Measurements from ENCODE around the gene BLACAT1. TPM values are rescaled to one million over a fixed set of nuclear protein-coding genes. Genes with fewer than 3 reads are reported as not detected.
"Not testable (repeated sequence)": the region's sequence is repeated elsewhere in the genome, so short reads cannot be mapped to it uniquely, and the experiment has no call there.

BLACAT1 gene
- total RNA-seq, 1 experiment from 2014 or later, result not detected

GRCh38 chr1:205484985-205485967, 29.4 kb upstream of the BLACAT1 start:
- peak; percentile 44 for DNase-seq (ENCODE audit: low read depth)

GRCh38 chr1:205483372-205483771, 27.5 kb upstream of the BLACAT1 start:
- no peak for DNase-seq (ENCODE audit: low read depth)

- DNase-seq (ENCODE audit: low read depth), result not testable (repeated sequence)
Measured at GRCh38 chr1:205482587-205482986, 26.7 kb upstream of the BLACAT1 start.

GRCh38 chr1:205481629-205482151, 25.8 kb upstream of the BLACAT1 start:
- no peak for DNase-seq (ENCODE audit: low read depth)

GRCh38 chr1:205481218-205481617, 25.4 kb upstream of the BLACAT1 start:
- DNase-seq (ENCODE audit: low read depth), result no peak

GRCh38 chr1:205480349-205480985, 24.6 kb upstream of the BLACAT1 start:
- DNase-seq (ENCODE audit: low read depth), result no peak

- DNase-seq (ENCODE audit: low read depth), result not testable (repeated sequence)
Measured at GRCh38 chr1:205478985-205479384, 23.1 kb upstream of the BLACAT1 start.

- no peak for DNase-seq (ENCODE audit: low read depth)
Measured at GRCh38 chr1:205477759-205478247, 22.0 kb upstream of the BLACAT1 start.

GRCh38 chr1:205477121-205477758, 21.4 kb upstream of the BLACAT1 start:
- DNase-seq (ENCODE audit: low read depth), result no peak

- no peak for DNase-seq (ENCODE audit: low read depth)
Measured at GRCh38 chr1:205476648-205477047, 20.8 kb upstream of the BLACAT1 start.

GRCh38 chr1:205475855-205476254, 20.0 kb upstream of the BLACAT1 start:
- DNase-seq (ENCODE audit: low read depth), result no peak

GRCh38 chr1:205474571-205474970, 18.7 kb upstream of the BLACAT1 start:
- DNase-seq (ENCODE audit: low read depth), result no peak

GRCh38 chr1:205473966-205474365, 18.1 kb upstream of the BLACAT1 start:
- DNase-seq (ENCODE audit: low read depth), result no peak

- DNase-seq (ENCODE audit: low read depth), result no peak
Measured at GRCh38 chr1:205473475-205473874, 17.6 kb upstream of the BLACAT1 start.

GRCh38 chr1:205472737-205473441, 17.0 kb upstream of the BLACAT1 start:
- DNase-seq (ENCODE audit: low read depth), result no peak

GRCh38 chr1:205470131-205470530, 14.3 kb upstream of the BLACAT1 start:
- DNase-seq (ENCODE audit: low read depth), result no peak

- no peak for DNase-seq (ENCODE audit: low read depth)
Measured at GRCh38 chr1:205466595-205467220, 10.9 kb upstream of the BLACAT1 start.

GRCh38 chr1:205465392-205465791, 9.5 kb upstream of the BLACAT1 start:
- no peak for DNase-seq (ENCODE audit: low read depth)

- DNase-seq (ENCODE audit: low read depth), result peak; percentile 36
Measured at GRCh38 chr1:205458777-205459566, 3.1 kb upstream of the BLACAT1 start.
